ENCODE measurements around the gene RPS27.

DNA sequence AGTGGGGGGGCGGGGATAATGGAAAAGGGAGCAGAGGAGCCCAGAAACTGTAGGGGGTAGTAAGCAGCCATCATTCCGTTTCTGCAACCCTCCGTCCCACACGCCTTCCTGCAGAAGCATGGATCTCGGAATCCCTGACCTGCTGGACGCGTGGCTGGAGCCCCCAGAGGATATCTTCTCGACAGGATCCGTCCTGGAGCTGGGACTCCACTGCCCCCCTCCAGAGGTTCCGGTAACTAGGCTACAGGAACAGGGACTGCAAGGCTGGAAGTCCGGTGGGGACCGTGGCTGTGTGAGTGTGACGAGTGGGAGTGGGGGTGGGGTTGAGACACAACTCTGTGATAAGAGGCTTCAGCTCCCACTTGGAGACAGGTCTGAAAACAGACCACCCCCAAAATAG lies 22.2 kb upstream of the RPS27 start:
- TF ChIP-seq EZH2 (IDR thresholded peaks at IDR 0.05; ENCODE audit: borderline replicate concordance, insufficient read depth, low read length, poor library complexity, severe bottlenecking) = no peak
- no peak for TF ChIP-seq CTCF (IDR thresholded peaks at IDR 0.05; ENCODE audit: poor library complexity, severe bottlenecking)
- no peak for TF ChIP-seq EP300 (conservative IDR thresholded peaks at IDR 0.05; ENCODE audit: poor library complexity, severe bottlenecking)
- TF ChIP-seq POLR2AphosphoS5 (IDR thresholded peaks at IDR 0.05) = no peak
- TF ChIP-seq RAD21 (conservative IDR thresholded peaks at IDR 0.05) = no peak
- TF ChIP-seq TAF1 (IDR thresholded peaks at IDR 0.05; ENCODE audit: low read depth) = no peak

Measured in neural cell (in vitro differentiated cells).